Peyer's patch (tissue), 4 donors: ENCODE data around the gene RBPJ. TPM values are rescaled to one million over a fixed set of nuclear protein-coding genes. Genes with fewer than 3 reads are reported as not detected.

ENCODE experiments used
- DNase-seq, 3 donors: peaks; one replicate each; pipeline ENCODE4 v3.0.0-alpha.2; 2017 to 2019
- H3K27ac ChIP-seq, 4 donors: fragments of 200-600 bp; sonication (generic); one replicate each; pipeline ENCODE4 v1.5.1; 2016 to 2019
- H3K27me3 ChIP-seq, 2 donors: fragments of 200-600 bp; sonication (generic); one replicate each; pipeline ENCODE4 v1.5.1; 2019
- H3K36me3 ChIP-seq, 3 donors: fragments of 200-600 bp; sonication (generic); one replicate each; pipeline ENCODE4 v1.5.1; 2016 to 2019
- H3K4me1 ChIP-seq, 4 donors: fragments of 200-600 bp; sonication (generic); one replicate each; pipeline ENCODE4 v1.5.1; 2016 to 2019
- H3K4me3 ChIP-seq, 4 donors: fragments of 200-600 bp; sonication (generic); 1 replicate in 3 of 4; 2 replicates in 1 of 4; pipeline ENCODE4 v1.5.1; 2016 to 2019; ENCODE audit warnings: mild to moderate bottlenecking in 1 of 4
- H3K9me3 ChIP-seq, 4 donors: fragments of 200-600 bp; sonication (generic); one replicate each; pipeline ENCODE4 v1.5.1; 2016 to 2019; ENCODE audit warnings: mild to moderate bottlenecking in 1 of 4
- POLR2A ChIP-seq, 2 donors: fragments of 450-650 bp; IDR thresholded peaks; one replicate each; pipeline ENCODE4 v1.5.1; 2017; ENCODE audit warnings: antibody characterized with exemption in 2 of 2, mild to moderate bottlenecking in 2 of 2, moderate library complexity in 2 of 2
- total RNA-seq, 4 donors: library from RNA; depleted of rRNA; stranded (reverse); fragments of >200 nt; gene quantifications; one replicate each; pipeline ENCODE4 v1.1.0, GENCODE V29; 2016
- TF ChIP-seq, protein P1 (sequence below), 6 experiments: fragments of 450-650 bp in 4 of 6; fragments of 200-600 bp in 2 of 6; sonication (generic) in 1 of 6; IDR thresholded peaks; one replicate each; pipeline ENCODE4 v1.5.1; 2017 to 2019; ENCODE audit warnings: antibody characterized with exemption in 6 of 6, mild to moderate bottlenecking in 3 of 6, moderate library complexity in 1 of 6

RBPJ gene
- total RNA-seq, 4 donors from 2014 or later, result 27.6 to 105 (median 42.8) TPM

DNA sequence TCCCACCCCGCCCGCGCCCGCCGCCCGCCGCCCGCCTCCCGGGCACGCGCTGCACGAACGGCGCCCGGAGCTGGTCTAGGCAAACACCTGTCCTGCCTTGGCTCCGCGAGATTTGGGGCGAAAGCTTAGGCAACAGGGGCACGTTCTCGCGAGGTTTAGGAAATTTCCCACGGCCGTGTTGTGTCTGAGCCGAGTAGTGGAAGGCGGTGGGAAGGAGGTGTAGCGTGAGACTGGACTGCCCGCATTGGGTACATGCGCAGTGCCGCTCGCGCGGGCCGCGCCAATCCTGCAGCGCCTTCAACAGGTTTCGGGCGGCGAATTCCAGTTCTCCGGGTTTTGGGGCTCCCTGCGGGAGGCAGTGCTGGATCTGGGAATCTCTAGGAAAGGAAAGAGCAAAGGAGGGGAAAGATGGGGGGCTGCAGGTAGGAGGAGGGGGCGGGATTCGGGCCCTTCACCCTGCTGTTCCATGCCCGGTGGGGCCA is 1.3 kb upstream of the RBPJ start:
- H3K4me1 ChIP-seq, result peaks cover 0 to 21% (median 2%) of the 10 kb centered on the region in 4 donors
- peak overlapping the region; percentile 83 to 93 (median 88) for H3K4me3 ChIP-seq
- TF ChIP-seq, protein P1, sequence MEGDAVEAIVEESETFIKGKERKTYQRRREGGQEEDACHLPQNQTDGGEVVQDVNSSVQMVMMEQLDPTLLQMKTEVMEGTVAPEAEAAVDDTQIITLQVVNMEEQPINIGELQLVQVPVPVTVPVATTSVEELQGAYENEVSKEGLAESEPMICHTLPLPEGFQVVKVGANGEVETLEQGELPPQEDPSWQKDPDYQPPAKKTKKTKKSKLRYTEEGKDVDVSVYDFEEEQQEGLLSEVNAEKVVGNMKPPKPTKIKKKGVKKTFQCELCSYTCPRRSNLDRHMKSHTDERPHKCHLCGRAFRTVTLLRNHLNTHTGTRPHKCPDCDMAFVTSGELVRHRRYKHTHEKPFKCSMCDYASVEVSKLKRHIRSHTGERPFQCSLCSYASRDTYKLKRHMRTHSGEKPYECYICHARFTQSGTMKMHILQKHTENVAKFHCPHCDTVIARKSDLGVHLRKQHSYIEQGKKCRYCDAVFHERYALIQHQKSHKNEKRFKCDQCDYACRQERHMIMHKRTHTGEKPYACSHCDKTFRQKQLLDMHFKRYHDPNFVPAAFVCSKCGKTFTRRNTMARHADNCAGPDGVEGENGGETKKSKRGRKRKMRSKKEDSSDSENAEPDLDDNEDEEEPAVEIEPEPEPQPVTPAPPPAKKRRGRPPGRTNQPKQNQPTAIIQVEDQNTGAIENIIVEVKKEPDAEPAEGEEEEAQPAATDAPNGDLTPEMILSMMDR (IDR thresholded peaks at IDR 0.05), result peak in 2 of 6 experiments; percentile 12 to 25
- peak in 1 of 2 donors; percentile 27 for TF ChIP-seq POLR2A (IDR thresholded peaks at IDR 0.05)
- H3K36me3 ChIP-seq, result no peaks in the 10 kb centered on the region
- no peaks in the 10 kb centered on the region for H3K27me3 ChIP-seq
- DNase-seq, result peak; percentile 98 to 99 (median 99)
- H3K9me3 ChIP-seq, result peaks cover 0 to 8% (median 0%) of the 10 kb centered on the region in 4 donors
- peak overlapping the region; percentile 90 to 98 (median 95) for H3K27ac ChIP-seq

DNA sequence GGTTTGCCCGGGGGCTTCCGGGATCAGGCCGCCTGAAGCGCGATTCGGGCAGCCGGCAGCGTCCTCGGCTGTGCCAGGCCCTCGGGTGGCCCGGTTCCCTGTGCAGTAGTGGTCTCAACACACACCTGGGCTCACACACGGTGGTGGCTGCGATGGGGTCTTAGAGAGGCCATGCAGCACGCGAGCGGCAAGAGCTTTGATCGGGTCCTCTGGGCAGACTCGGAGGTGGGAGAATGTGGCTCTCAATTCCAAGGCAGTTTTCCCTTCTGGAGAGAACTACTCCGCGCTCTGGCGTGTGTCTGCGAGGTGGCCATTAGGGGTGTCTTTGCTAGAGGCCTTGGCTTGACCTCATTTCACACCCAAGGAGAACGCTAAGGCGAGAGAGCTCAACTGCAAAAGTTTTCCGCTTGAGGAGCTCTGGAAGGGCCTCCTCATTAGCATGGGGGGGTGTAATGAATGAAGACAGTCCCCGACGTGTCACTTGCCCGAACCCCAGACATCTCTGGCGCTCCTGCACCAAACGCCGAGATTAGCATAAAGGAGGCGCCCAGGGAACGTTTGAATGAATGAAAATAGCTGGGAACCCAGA is 771 bp upstream of the RBPJ start:
- H3K27me3 ChIP-seq, result no peaks in the 10 kb centered on the region
- peak overlapping the region; percentile 90 to 98 (median 95) for H3K27ac ChIP-seq
- TF ChIP-seq, protein P1 (IDR thresholded peaks at IDR 0.05), result no peak
- TF ChIP-seq POLR2A (IDR thresholded peaks at IDR 0.05), result no peak
- no peaks in the 10 kb centered on the region for H3K36me3 ChIP-seq
- peaks cover 0 to 21% (median 3%) of the 10 kb centered on the region in 4 donors for H3K4me1 ChIP-seq
- peaks cover 0 to 5% (median 0%) of the 10 kb centered on the region in 4 donors for H3K9me3 ChIP-seq
- peak in 1 of 3 donors; percentile 43 for DNase-seq
- peak overlapping the region; percentile 83 to 93 (median 88) for H3K4me3 ChIP-seq

DNA sequence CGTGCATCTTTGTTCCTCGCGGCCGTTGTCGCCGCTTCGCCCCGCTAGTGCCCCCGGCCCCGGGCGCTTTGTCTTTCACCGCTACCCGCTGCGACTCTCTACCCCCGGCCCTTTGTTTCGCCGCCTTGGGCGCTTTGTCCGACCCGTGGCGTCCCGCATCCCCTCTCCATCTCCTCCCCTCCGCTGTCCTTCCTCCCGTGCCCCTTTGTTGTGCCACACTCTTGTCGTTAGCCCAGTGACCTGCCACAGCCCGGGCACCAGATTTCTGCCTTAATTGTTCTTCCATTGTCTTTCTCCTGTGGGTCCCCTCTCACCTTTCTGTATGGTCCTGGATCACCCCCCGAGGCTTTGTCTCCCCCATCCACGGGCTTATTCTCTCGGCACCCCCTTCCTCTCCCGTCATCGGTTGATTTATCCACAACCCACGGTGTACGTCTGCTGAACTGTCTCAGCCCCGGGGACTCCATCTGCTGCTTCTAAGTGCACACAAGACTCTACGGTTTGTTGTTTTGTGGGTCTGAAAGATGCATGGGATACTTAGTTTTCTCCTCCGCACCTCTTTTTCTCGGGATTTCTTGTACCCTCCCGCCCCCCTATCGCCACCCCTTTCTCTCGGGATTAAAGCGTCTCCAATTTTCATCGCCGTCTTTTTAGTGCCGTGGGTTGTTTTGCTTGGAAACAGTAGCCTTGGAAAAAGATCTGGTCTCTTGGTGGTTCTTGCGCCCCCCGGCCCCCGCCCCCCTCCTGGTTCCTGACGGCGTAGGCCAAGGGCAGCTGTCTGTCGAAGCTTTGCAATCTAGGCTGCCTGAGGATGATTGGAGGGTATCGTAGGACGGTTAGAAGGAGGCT is 783 bp downstream of the RBPJ start:
- TF ChIP-seq, protein P1 (IDR thresholded peaks at IDR 0.05), result no peak
- TF ChIP-seq POLR2A (IDR thresholded peaks at IDR 0.05), result no peak
- Histone ChIP-seq H3K27me3 (no peaks in the 10 kb centered on the region), H3K4me1 (peaks cover 0 to 21% (median 3%) of the 10 kb centered on the region in 4 donors), H3K27ac (peak overlapping the region; percentile 63 to 98 (median 95)), H3K4me3 (peak overlapping the region; percentile 83 to 93 (median 88)), H3K9me3 (no peaks in the 10 kb centered on the region), H3K36me3 (no peaks in the 10 kb centered on the region)
- peak; percentile 24 to 55 (median 51) for DNase-seq

DNA sequence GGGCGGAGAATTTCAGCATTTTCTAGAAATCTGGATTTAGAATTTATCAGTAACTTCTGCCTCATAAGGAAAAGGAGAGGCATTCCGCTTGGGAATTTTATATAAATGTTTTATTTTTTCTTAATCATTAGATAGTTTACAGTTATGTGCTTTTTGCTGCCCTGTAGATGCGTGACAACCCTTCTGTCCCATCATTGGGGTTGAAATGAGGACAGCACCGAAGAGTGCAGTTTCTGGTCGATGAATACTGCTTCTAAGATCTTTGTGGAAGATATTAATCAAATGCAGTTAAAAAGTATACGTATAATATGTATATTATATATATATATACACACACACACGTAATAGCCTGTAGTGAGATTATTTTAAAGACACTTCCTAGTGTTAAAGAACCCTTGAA is 1.5 kb downstream of the RBPJ start:
- Histone ChIP-seq H3K36me3 (no peaks in the 10 kb centered on the region), H3K27me3 (no peaks in the 10 kb centered on the region), H3K4me1 (peaks cover 0 to 21% (median 3%) of the 10 kb centered on the region in 4 donors), H3K9me3 (no peaks in the 10 kb centered on the region), H3K4me3 (peak overlapping the region in 3 of 4 donors; percentile 85 to 93 (median 91)), H3K27ac (peak overlapping the region in 2 of 4 donors; percentile 92 to 98)
- no peak for TF ChIP-seq POLR2A (IDR thresholded peaks at IDR 0.05)
- TF ChIP-seq, protein P1 (IDR thresholded peaks at IDR 0.05), result no peak
- DNase-seq, result no peak

DNA sequence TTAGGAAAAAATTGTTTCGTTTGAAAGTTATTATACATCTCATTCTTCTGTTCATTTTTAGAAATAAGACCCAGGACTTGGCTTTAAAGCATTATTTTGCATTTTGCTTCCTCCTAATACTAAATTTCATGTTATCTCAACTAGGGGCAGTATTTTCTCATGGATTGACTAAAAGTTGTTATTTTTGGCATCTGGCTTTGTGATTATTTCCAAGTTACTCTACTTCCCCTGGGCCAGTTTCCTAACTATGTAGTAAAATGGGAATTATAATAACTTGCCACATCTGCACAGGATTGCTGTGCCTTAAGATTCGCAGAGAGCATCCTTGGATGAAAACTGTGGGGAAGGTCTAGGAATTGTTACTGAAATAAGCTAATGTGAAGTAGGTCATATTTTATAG is 3.0 kb downstream of the RBPJ start:
- no peak for TF ChIP-seq POLR2A (IDR thresholded peaks at IDR 0.05)
- TF ChIP-seq, protein P1 (IDR thresholded peaks at IDR 0.05), result no peak
- DNase-seq, result no peak

More for the DNA sequence above, 3.0 kb downstream of the RBPJ start:
- H3K36me3 ChIP-seq, result no peaks in the 10 kb centered on the region
- no peaks in the 10 kb centered on the region for H3K27me3 ChIP-seq
- H3K27ac ChIP-seq, result no peak overlapping the region
- peaks cover 0 to 21% (median 3%) of the 10 kb centered on the region in 4 donors for H3K4me1 ChIP-seq
- no peaks in the 10 kb centered on the region for H3K9me3 ChIP-seq
- H3K4me3 ChIP-seq, result no peak overlapping the region
